Heart left ventricle (tissue), 16 donors: ENCODE data around the gene COL15A1. TPM values are rescaled to one million over a fixed set of nuclear protein-coding genes. Genes with fewer than 3 reads are reported as not detected.
A peak's percentile ranks its signal among the peaks of the same experiment; 100 is the strongest.

ENCODE experiments used
- ATAC-seq, 4 donors: fragments of 200-7000 bp; cut with Tn5 transposase; one replicate each; pipeline ENCODE4 v1.9.1; 2020 to 2022; ENCODE audit warnings: moderate library complexity in 4 of 4, mild to moderate bottlenecking in 3 of 4, moderate number of reproducible peaks in 1 of 4
- DNase-seq, 5 donors: peaks; one replicate each; pipeline ENCODE4 v3.0.0-alpha.2; 2020
- H3K27ac ChIP-seq, 12 donors: fragments of 200-600 bp; sonication (generic) in 4 of 12; one replicate each; pipeline versions ENCODE4 v1.5.0 to v1.8.0; 2016 to 2022; ENCODE audit warnings: mild to moderate bottlenecking in 2 of 12
- H3K27me3 ChIP-seq, 9 donors: fragments of 200-600 bp; sonication (generic) in 2 of 9; one replicate each; pipeline versions ENCODE4 v1.5.1 to v1.8.0; 2016 to 2022; ENCODE audit warnings: mild to moderate bottlenecking in 3 of 9
- H3K36me3 ChIP-seq, 9 donors: fragments of 200-600 bp; sonication (generic) in 2 of 9; one replicate each; pipeline versions ENCODE4 v1.5.0 to v1.8.0; 2018 to 2022; ENCODE audit warnings: mild to moderate bottlenecking in 2 of 9
- H3K4me1 ChIP-seq, 12 donors: fragments of 200-600 bp; sonication (generic) in 4 of 12; one replicate each; pipeline versions ENCODE4 v1.5.0 to v1.8.0; 2016 to 2022; ENCODE audit warnings: mild to moderate bottlenecking in 3 of 12
- H3K4me3 ChIP-seq, 12 donors: fragments of 200-600 bp; sonication (generic) in 4 of 12; one replicate each; pipeline versions ENCODE4 v1.5.0 to v1.8.0; 2017 to 2022; ENCODE audit warnings: mild to moderate bottlenecking in 9 of 12, moderate library complexity in 4 of 12
- H3K9me3 ChIP-seq, 12 donors: fragments of 200-600 bp; sonication (generic) in 4 of 12; one replicate each; pipeline versions ENCODE4 v1.5.0 to v1.8.0; 2016 to 2022; ENCODE audit warnings: mild to moderate bottlenecking in 1 of 12
- POLR2A ChIP-seq, 2 donors: fragments of 450-650 bp; IDR thresholded peaks; one replicate each; pipeline ENCODE4 v1.6.1; 2017; ENCODE audit warnings: antibody characterized with exemption in 2 of 2, mild to moderate bottlenecking in 2 of 2, moderate library complexity in 2 of 2
- WGBS, 4 donors: extraction: QIAGEN DNeasy Blood & Tissue Kit in 2 of 4; methylation state at CpG; one replicate each; pipeline versions ENCODE4 v1.1.5 to v1.1.7; 2013 to 2018; 5-methylcytosine and 5-hydroxymethylcytosine counted together
- intact Hi-C, 10 donors: fragments of 100-400 bp; cut with DNase I; formaldehyde crosslinking; loops; one replicate each; pipeline versions ENCODE4 v1.11.1 to v1.14.2; 2022
- polyA plus RNA-seq, 2 donors: library from polyadenylated mRNA; stranded (reverse); fragments of 200-250 nt; gene quantifications; one replicate each; pipeline ENCODE4 v1.2.3, GENCODE V29; 2013
- total RNA-seq, 9 donors: library from RNA; depleted of rRNA in 2 of 9; stranded (reverse); fragments of >200 nt in 2 of 9; fragmentation: NEBNext Ultra II Directional in 3 of 9; extraction: Animal tissue kit (Norgen Biotek cat#: 25700) in 3 of 9; gene quantifications; one replicate each; pipeline versions ENCODE4 v1.1.0 to v1.2.4, GENCODE V29; 2016 to 2023
- TF ChIP-seq, protein P1 (sequence below), 12 donors: fragments of 200-600 bp; sonication (generic) in 4 of 12; IDR thresholded peaks; one replicate each; pipeline versions ENCODE4 v1.5.0 to v1.8.0; 2018 to 2022; ENCODE audit warnings: antibody characterized with exemption in 12 of 12, mild to moderate bottlenecking in 5 of 12
- donor health status: ischemic (EF 13 %, LVEDD 7.1; RV severe dilation, severe dysfunction).
- donor health status: healthy with polysubstance abuse.
- donor health status: DM: no; HTN: yes; CAD: no.
- donor health status: DM: no; HTN: no; CAD: no.
- donor health status: ischemic (EF 25% LVEDD 6.9; RV normal size, moderate dysfunction).
- donor health status: ischemic (EF 25% LVEDD 5.7; RV mildly dilated, moderate dysfunction).
- donor health status: healthy.
- donor health status: DM: yes; HTN: yes; CAD: no.
- donor health status: ischemic (EF 35%, LVEDD 5.7; RV mildly dilated, moderate dysfunction).
- donor health status: nonischemic (EF 11% LVEDD 7.7; RV severe dilation, severe dysfunction).
- donor health status: DM: yes; HTN: yes; CAD: no.
- donor health status: PGD.
- donor health status: ischemic (EF 29% LVEDD 5.4; RV normal size, mild dysfunction).
- donor health status: nonischemic (EF 23%, LVEDD 6.1; RV moderate dilation, normal function).

The COL15A1 gene
- total and polyA plus RNA-seq, 11 donors: 12.4 to 81.0 (median 38.8) TPM

DNA sequence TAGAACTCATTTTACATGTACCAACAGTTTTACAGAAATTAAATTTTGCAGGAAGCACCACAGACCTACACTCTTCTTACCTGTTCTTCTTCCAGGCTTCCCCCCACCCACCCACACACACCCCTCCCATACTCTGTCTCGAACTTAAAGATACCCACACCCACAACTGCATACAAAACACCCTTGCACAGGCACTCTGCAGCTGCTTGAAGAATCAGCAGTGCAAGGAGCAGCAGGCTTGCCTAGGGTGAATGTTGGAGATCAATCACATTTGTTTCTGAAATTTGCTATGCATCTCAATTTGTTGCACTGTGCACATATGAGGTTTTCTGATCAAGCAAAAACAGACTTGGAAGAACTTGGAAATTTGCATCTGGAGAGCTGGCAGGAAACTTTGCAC is 83.7 kb downstream of the COL15A1 start:
- TF ChIP-seq, protein P1, sequence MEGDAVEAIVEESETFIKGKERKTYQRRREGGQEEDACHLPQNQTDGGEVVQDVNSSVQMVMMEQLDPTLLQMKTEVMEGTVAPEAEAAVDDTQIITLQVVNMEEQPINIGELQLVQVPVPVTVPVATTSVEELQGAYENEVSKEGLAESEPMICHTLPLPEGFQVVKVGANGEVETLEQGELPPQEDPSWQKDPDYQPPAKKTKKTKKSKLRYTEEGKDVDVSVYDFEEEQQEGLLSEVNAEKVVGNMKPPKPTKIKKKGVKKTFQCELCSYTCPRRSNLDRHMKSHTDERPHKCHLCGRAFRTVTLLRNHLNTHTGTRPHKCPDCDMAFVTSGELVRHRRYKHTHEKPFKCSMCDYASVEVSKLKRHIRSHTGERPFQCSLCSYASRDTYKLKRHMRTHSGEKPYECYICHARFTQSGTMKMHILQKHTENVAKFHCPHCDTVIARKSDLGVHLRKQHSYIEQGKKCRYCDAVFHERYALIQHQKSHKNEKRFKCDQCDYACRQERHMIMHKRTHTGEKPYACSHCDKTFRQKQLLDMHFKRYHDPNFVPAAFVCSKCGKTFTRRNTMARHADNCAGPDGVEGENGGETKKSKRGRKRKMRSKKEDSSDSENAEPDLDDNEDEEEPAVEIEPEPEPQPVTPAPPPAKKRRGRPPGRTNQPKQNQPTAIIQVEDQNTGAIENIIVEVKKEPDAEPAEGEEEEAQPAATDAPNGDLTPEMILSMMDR (IDR thresholded peaks at IDR 0.05): no peak
- TF ChIP-seq POLR2A (IDR thresholded peaks at IDR 0.05): no peak
- Histone ChIP-seq H3K27ac (no peak overlapping the region), H3K27me3 (peaks cover 0 to 3% (median 0%) of the 10 kb centered on the region in 9 donors), H3K4me1 (peaks cover 0 to 13% (median 8%) of the 10 kb centered on the region in 12 donors), H3K9me3 (no peaks in the 10 kb centered on the region), H3K36me3 (peaks cover 0 to 78% (median 23%) of the 10 kb centered on the region in 9 donors), H3K4me3 (no peak overlapping the region)
- no peak for DNase-seq
- intact Hi-C loops: no loop called here
- ATAC-seq: no peak
- WGBS, 4 donors: 72 to 92% (median 81%) methylated on average over 1 of the region's 1 CpG

DNA sequence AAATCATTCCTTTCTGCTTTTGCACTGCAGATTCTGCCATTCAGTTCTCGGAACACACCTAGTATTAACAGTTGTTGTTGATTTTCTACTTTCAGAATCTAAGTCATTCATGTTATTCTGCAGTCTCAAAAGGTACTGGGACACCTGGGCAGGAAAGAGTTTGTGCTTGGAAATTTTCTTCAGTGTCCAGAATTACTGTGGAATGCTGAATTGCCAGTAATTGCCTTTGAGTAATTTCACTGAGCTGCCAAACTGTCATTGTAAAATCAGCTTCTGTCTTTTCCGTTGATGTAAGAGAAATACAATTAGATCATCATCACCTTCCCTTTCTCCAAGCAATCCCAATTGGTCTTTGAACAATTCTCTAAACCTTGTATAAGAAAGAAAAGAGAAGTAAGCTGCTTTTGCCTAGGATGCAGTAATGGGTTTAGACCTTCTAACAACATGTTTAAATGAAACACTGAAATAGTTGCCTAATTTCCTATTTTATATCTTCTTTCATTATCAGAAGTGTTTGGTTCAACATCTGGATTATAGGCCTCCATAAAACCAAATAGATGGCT is 85.5 kb downstream of the COL15A1 start:
- DNase-seq: no peak
- Histone ChIP-seq H3K9me3 (no peaks in the 10 kb centered on the region), H3K4me1 (peaks cover 0 to 8% (median 0%) of the 10 kb centered on the region in 12 donors), H3K27me3 (no peaks in the 10 kb centered on the region), H3K27ac (no peak overlapping the region), H3K4me3 (no peak overlapping the region), H3K36me3 (peaks cover 0 to 77% (median 21%) of the 10 kb centered on the region in 9 donors)
- intact Hi-C loops: no loop called here
- 81 to 91% (median 87%) methylated on average over 2 of the region's 2 CpGs for WGBS, 4 donors
- no peak for TF ChIP-seq POLR2A (IDR thresholded peaks at IDR 0.05)
- TF ChIP-seq, protein P1 (IDR thresholded peaks at IDR 0.05): no peak
- ATAC-seq: no peak

DNA sequence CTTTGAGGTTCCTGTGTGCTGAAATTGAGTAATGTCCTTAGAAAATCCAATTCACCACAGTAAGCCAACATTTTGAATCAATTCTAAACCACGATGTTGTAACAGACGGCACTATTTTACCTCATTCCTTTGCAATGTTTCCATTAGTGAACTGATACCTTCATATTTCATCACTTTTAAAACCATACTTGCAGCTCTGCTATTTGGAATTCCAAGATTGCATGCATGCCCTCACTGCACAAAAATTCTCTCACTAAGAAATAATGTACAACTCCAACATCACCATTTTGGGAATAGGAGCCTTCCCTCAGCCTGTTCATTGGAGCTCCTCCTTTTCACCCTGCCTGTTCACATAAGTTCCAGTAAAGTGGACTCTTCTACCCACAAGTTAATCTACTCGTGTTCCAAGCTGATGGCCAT is 86.4 kb downstream of the COL15A1 start:
- WGBS, 4 donors: 72 to 75% (median 74%) methylated on average over 3 of the region's 3 CpGs
- intact Hi-C loops: no loop called here
- H3K27me3 ChIP-seq: no peaks in the 10 kb centered on the region
- H3K36me3 ChIP-seq: peaks cover 0 to 77% (median 24%) of the 10 kb centered on the region in 9 donors
- ATAC-seq (peak in 2 of 4 donors; percentile 25 to 33), DNase-seq (no peak)
- peaks cover 0 to 8% (median 0%) of the 10 kb centered on the region in 12 donors for H3K4me1 ChIP-seq
- TF ChIP-seq POLR2A (IDR thresholded peaks at IDR 0.05): no peak
- TF ChIP-seq, protein P1 (IDR thresholded peaks at IDR 0.05): no peak
- H3K27ac ChIP-seq: no peak overlapping the region
- no peaks in the 10 kb centered on the region for H3K9me3 ChIP-seq
- H3K4me3 ChIP-seq: no peak overlapping the region

DNA sequence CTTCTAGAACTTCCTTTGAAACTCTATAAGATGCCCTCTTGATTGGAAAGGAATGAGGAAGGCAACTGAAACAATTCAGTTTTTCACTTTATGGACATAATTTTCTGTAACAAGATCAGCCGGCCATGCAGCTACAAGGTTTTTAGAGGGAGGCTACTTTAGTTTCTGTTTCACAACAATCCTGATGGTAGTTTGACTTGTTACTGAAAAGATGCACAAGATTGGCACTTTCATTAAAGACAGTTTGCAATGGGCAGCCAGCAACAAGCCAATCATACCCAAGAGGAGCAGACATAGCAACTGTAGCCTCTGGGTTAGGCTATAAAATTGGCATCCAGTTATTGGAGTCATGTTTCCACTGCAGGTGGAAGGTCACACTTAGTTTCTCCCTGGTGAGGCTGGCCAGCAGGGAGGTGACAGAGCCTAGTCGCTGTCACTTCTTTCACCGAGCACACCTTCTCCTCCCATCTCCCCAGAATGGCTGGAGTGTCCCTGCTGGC is 87.0 kb downstream of the COL15A1 start:
- Histone ChIP-seq H3K27me3 (peaks cover 0 to 3% (median 0%) of the 10 kb centered on the region in 9 donors), H3K4me1 (peaks cover 0 to 8% (median 0%) of the 10 kb centered on the region in 12 donors), H3K4me3 (no peak overlapping the region), H3K36me3 (peaks cover 0 to 77% (median 24%) of the 10 kb centered on the region in 9 donors), H3K9me3 (no peaks in the 10 kb centered on the region), H3K27ac (no peak overlapping the region)
- ATAC-seq: no peak
- TF ChIP-seq, protein P1 (IDR thresholded peaks at IDR 0.05): no peak
- TF ChIP-seq POLR2A (IDR thresholded peaks at IDR 0.05): no peak
- no peak for DNase-seq
- intact Hi-C loops: no loop called here
- WGBS, 4 donors: 92 to 98% (median 95%) methylated on average over 3 of the region's 3 CpGs
